Adrenal gland (tissue), 12 donors: ENCODE results near the gene RELT. TPM values are rescaled to one million over a fixed set of nuclear protein-coding genes. Genes with fewer than 3 reads are reported as not detected.
"Not testable (repeated sequence)": the region's sequence is repeated elsewhere in the genome, so short reads cannot be mapped to it uniquely, and the experiment has no call there.

ENCODE experiments used
- DNase-seq, 7 donors: peaks; one replicate each; pipeline ENCODE4 v3.0.0-alpha.2; 2019 to 2020
- H3K27ac ChIP-seq, 5 donors: fragments of 200-600 bp; sonication (generic) in 4 of 5; 1 replicate in 3 of 5; 2 replicates in 2 of 5; pipeline versions ENCODE4 v1.5.1 to v1.8.0; 2016 to 2020; ENCODE audit warnings: mild to moderate bottlenecking in 1 of 5
- H3K27me3 ChIP-seq: fragments of 200-600 bp; 2 replicates; pipeline ENCODE4 v1.8.0; 2021
- H3K36me3 ChIP-seq, 2 donors: fragments of 200-600 bp; replicated peaks in 1 of 2; 1 replicate in 1 of 2; 2 replicates in 1 of 2; pipeline versions ENCODE4 v1.5.1 to v1.8.0; 2018 to 2022
- H3K4me1 ChIP-seq, 2 donors: fragments of 200-600 bp; replicated peaks in 1 of 2; 1 replicate in 1 of 2; 2 replicates in 1 of 2; pipeline versions ENCODE4 v1.5.1 to v1.8.0; 2018 to 2021
- H3K4me3 ChIP-seq, 4 donors: fragments of 200-600 bp; sonication (generic) in 3 of 4; one replicate each; pipeline ENCODE4 v1.5.1; 2016 to 2018
- H3K9me3 ChIP-seq, 3 donors: fragments of 200-600 bp; sonication (generic) in 1 of 3; replicated peaks in 1 of 3; 1 replicate in 2 of 3; 2 replicates in 1 of 3; pipeline versions ENCODE4 v1.5.1 to v1.8.0; 2016 to 2021
- POLR2A ChIP-seq, 2 donors: fragments of 450-650 bp; IDR thresholded peaks; one replicate each; pipeline ENCODE4 v1.6.1; 2017; ENCODE audit warnings: antibody characterized with exemption in 2 of 2, mild to moderate bottlenecking in 2 of 2, moderate library complexity in 1 of 2
- WGBS, 4 donors: extraction: QIAGEN DNeasy Blood & Tissue Kit in 2 of 4; methylation state at CpG; one replicate each; pipeline versions ENCODE4 v1.1.5 to v1.1.7; 2013 to 2017; 5-methylcytosine and 5-hydroxymethylcytosine counted together
- intact Hi-C, 2 donors: fragments of 100-400 bp; cut with DNase I; formaldehyde crosslinking; loops; one replicate each; pipeline versions ENCODE4 v1.14.1 to v1.15.0; 2022 to 2023
- polyA plus RNA-seq, 3 donors: library from polyadenylated mRNA; stranded (reverse); fragments of 200-250 nt in 2 of 3; fragments of 350-450 nt in 1 of 3; fragmentation: Illumina TruSeq in 1 of 3; extraction: RNeasy Lipid Tissue Mini Kit (QIAGEN cat#74804) in 1 of 3; gene quantifications; one replicate each; pipeline ENCODE4 v1.2.3, GENCODE V29; 2013 to 2014
- total RNA-seq, 9 donors: library from RNA; depleted of rRNA in 4 of 9; stranded (reverse); fragments of >200 nt in 4 of 9; fragments of 120-200 nt in 1 of 9; fragmentation: NEBNext Ultra II Directional in 1 of 9; extraction: Animal tissue kit (Norgen Biotek cat#: 25700) in 1 of 9; gene quantifications; one replicate each; pipeline versions ENCODE4 v1.1.0 to v1.2.4, GENCODE V29; 2013 to 2023
- TF ChIP-seq, protein P1 (sequence below), 6 experiments: fragments of 450-650 bp in 4 of 6; fragments of 200-600 bp in 2 of 6; sonication (generic) in 1 of 6; IDR thresholded peaks; 1 replicate in 5 of 6; 2 replicates in 1 of 6; pipeline versions ENCODE4 v1.5.1 to v1.8.0; 2016 to 2021; ENCODE audit warnings: antibody characterized with exemption in 6 of 6, mild to moderate bottlenecking in 2 of 6, moderate library complexity in 1 of 6
- donor health status: healthy with polysubstance abuse.
- donor health status: Bipolar disorder and iron deficiency.
- donor health status: DM: yes; HTN: yes; CAD: no.
- donor health status: DM: no; HTN: no; CAD: no.
- donor health status: DM: no; HTN: no; CAD: no.
- donor health status: DM: yes; HTN: yes; CAD: no.

Gene RELT
- total and polyA plus RNA-seq, 12 donors: 0.73 to 8.7 (median 5.2) TPM

GRCh38 chr11:73430326-73430725, 54.1 kb downstream of the RELT start:
- H3K36me3 ChIP-seq: no peaks in the 10 kb centered on the region
- no peak overlapping the region for H3K27ac ChIP-seq
- no peak overlapping the region for H3K4me3 ChIP-seq
- H3K4me1 ChIP-seq: peaks cover 0 to 5% of the 10 kb centered on the region in 2 donors
- H3K9me3 ChIP-seq: no peaks in the 10 kb centered on the region
- no peak for DNase-seq
- WGBS, 4 donors: 89 to 97% (median 96%) methylated on average over 4 of the region's 4 CpGs
- TF ChIP-seq, protein P1, sequence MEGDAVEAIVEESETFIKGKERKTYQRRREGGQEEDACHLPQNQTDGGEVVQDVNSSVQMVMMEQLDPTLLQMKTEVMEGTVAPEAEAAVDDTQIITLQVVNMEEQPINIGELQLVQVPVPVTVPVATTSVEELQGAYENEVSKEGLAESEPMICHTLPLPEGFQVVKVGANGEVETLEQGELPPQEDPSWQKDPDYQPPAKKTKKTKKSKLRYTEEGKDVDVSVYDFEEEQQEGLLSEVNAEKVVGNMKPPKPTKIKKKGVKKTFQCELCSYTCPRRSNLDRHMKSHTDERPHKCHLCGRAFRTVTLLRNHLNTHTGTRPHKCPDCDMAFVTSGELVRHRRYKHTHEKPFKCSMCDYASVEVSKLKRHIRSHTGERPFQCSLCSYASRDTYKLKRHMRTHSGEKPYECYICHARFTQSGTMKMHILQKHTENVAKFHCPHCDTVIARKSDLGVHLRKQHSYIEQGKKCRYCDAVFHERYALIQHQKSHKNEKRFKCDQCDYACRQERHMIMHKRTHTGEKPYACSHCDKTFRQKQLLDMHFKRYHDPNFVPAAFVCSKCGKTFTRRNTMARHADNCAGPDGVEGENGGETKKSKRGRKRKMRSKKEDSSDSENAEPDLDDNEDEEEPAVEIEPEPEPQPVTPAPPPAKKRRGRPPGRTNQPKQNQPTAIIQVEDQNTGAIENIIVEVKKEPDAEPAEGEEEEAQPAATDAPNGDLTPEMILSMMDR (IDR thresholded peaks at IDR 0.05): no peak
- no peak for TF ChIP-seq POLR2A (IDR thresholded peaks at IDR 0.05)
- intact Hi-C loops: no loop called here
- no peaks in the 10 kb centered on the region for H3K27me3 ChIP-seq

GRCh38 chr11:73431396-73431795, 55.2 kb downstream of the RELT start:
- no peak overlapping the region for H3K27ac ChIP-seq
- WGBS, 4 donors: 93 to 98% (median 95%) methylated on average over 5 of the region's 5 CpGs
- no peak overlapping the region for H3K4me3 ChIP-seq
- H3K27me3 ChIP-seq: no peaks in the 10 kb centered on the region
- H3K9me3 ChIP-seq: no peaks in the 10 kb centered on the region
- DNase-seq: no peak
- H3K4me1 ChIP-seq: peaks cover 0 to 2% of the 10 kb centered on the region in 2 donors
- TF ChIP-seq POLR2A (IDR thresholded peaks at IDR 0.05): no peak
- TF ChIP-seq, protein P1 (IDR thresholded peaks at IDR 0.05): no peak
- H3K36me3 ChIP-seq: no peaks in the 10 kb centered on the region
- intact Hi-C loops: no loop called here

- H3K36me3 ChIP-seq, DNase-seq, H3K4me3 ChIP-seq, intact Hi-C loops, H3K9me3 ChIP-seq, H3K27ac ChIP-seq, H3K27me3 ChIP-seq: not testable (repeated sequence)
- 91 to 100% (median 94%) methylated on average over 4 of the region's 4 CpGs for WGBS, 4 donors
- H3K4me1 ChIP-seq: peaks cover 0 to 22% of the 10 kb centered on the region in 2 donors
These were observed 60.7 kb downstream of the RELT start for GRCh38 chr11:73436859-73437258.

DNA sequence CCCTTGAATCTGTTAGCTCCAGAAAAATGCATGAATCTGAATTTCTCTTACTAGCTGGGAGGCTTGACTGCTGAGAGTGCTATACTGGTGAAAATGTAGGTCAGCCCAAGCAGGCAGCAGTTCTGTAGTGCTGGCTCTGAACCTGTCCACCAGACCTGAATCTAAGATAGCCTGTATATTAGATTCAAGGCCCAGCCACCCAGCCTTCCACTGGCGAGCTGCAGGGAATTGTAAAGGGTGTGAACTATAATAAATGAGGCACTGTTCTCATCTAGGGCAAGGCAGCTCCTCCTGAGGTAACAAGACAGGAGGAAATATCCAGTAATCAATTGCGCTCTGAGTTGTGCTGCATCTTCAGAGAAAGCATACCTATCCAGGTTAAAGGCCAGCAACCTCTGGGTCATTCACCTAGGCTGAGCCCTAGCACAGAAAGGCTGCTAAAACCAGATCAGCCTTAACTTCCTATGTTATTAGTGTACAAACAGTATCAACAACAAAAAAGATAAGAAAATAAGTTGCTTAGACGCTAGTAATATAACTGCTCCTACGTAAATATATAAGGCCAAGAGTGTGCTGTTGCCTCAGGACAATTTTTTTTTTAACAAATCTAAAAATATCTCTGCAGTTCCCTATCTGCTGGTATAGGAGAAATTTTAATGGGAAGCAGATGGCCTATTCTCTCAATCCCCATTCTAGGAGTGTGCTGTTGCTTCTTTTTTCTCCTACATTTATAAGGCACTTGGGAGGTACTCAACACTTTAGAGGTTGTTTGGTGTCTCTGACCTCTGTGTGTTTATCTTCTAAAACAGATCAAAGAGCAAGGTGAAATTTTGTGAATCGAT, 63.0 kb downstream of the RELT start:
- WGBS, 4 donors: 75 to 83% (median 79%) methylated on average over 5 of the region's 5 CpGs
- no peaks in the 10 kb centered on the region for H3K36me3 ChIP-seq
- TF ChIP-seq POLR2A (IDR thresholded peaks at IDR 0.05): no peak
- TF ChIP-seq, protein P1 (IDR thresholded peaks at IDR 0.05): no peak
- no peak overlapping the region for H3K27ac ChIP-seq
- intact Hi-C loops: no loop called here
- DNase-seq: peak in 1 of 7 donors; percentile 66
- H3K4me1 ChIP-seq: peaks cover 0 to 22% of the 10 kb centered on the region in 2 donors
- no peak overlapping the region for H3K4me3 ChIP-seq
- no peaks in the 10 kb centered on the region for H3K27me3 ChIP-seq
- no peaks in the 10 kb centered on the region for H3K9me3 ChIP-seq

DNA sequence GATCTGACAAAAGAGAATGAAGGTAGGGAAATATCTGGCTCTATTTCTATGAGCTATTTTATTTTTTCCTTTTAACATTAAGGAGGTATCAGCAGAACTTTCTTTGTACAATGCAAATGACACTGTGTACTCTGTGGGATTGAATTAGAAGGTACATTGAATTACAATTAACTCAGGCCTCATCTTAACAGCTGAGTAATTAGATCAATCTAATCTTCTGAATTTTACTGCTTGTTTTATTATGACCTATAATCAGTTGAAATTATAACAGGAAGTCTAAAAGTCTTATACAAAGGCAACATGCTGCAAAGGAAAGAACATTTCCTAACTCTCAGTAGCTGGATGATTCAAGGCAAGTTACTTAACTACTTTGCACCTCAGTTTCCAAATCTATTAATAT, 69.8 kb downstream of the RELT start:
- Histone ChIP-seq H3K36me3 (no peaks in the 10 kb centered on the region), H3K4me3 (no peak overlapping the region), H3K27me3 (no peaks in the 10 kb centered on the region), H3K4me1 (no peaks in the 10 kb centered on the region), H3K27ac (peak overlapping the region in 1 of 5 donors; percentile 10), H3K9me3 (no peaks in the 10 kb centered on the region)
- no peak for DNase-seq
- TF ChIP-seq, protein P1 (IDR thresholded peaks at IDR 0.05): no peak
- no peak for TF ChIP-seq POLR2A (IDR thresholded peaks at IDR 0.05)
- intact Hi-C loops: no loop called here
